ENCODE data around the gene CHRNB2. TPM values are rescaled to one million over a fixed set of nuclear protein-coding genes. Genes with fewer than 3 reads are reported as not detected.

The CHRNB2 gene
- total RNA-seq, 2 donors from 2014 or later, result 0.24 TPM; not detected in 1

DNA sequence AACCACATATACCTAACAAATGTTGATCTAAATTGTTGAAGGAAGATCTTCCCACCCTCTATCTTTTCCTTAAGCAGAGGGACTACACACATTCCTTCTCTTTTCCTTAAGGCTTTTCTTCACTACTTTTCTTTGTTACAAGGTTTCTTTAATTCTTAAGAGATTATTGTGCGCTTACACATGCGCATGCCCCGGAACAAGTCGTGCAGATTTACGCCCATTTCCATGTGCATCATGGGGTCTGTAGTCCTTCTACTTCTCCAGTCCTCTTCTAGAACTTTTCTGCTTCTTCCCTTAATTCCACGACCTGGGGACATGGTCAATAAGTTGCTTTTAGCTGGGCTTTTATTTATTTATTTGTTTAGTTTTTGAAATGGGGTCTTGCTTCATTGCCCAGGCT lies 1.7 kb upstream of the CHRNB2 start:
- no peak for DNase-seq (ENCODE audit: low spot score)
- Histone ChIP-seq H3K27me3 (no peaks in the 10 kb centered on the region), H3K4me1 (peaks cover 0 to 12% of the 10 kb centered on the region in 2 donors), H3K36me3 (no peaks in the 10 kb centered on the region), H3K9me3 (no peaks in the 10 kb centered on the region), H3K27ac (no peak overlapping the region), H3K4me3 (no peak overlapping the region)
- no peak for TF ChIP-seq CTCF (IDR thresholded peaks at IDR 0.05)

DNA sequence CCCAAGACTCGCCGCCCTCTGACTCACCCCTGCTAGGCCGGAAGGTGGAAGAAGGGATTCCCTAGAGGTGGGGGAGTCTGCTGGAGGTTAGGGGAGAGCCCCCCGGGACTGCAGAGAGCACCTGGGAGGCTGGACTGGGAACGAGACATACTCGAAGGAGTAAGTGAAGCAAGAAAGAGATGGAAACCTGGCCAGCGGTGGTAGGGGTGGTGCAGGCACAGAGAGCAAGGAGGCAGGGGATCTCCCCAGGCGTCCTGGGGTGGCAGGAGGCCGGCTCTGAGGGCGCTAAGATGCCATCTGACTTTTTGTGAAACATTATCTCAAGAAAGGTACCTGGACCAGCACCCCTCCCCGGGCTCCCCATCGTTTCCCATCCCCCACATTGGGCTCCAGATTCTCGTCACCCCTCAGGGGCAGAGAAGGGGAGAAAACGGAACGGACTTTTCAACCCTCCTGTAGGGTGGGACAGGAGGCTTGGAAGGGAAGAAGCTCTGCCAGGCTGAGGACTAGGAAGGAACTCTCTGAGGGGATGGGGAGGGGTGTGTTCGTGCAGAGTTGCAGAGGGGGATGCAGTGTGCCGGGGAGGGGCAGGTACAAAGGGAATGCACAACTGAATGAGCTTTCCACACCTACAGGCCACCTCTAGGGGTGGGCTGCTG lies 708 bp downstream of the CHRNB2 start:
- H3K4me1 ChIP-seq, result peaks cover 0 to 12% of the 10 kb centered on the region in 2 donors
- no peaks in the 10 kb centered on the region for H3K36me3 ChIP-seq
- H3K27ac ChIP-seq, result no peak overlapping the region
- H3K9me3 ChIP-seq, result no peaks in the 10 kb centered on the region
- H3K4me3 ChIP-seq, result peak overlapping the region in 1 of 2 donors; percentile 25
- no peak for DNase-seq (ENCODE audit: low spot score)
- TF ChIP-seq CTCF (IDR thresholded peaks at IDR 0.05), result no peak
- no peaks in the 10 kb centered on the region for H3K27me3 ChIP-seq

DNA sequence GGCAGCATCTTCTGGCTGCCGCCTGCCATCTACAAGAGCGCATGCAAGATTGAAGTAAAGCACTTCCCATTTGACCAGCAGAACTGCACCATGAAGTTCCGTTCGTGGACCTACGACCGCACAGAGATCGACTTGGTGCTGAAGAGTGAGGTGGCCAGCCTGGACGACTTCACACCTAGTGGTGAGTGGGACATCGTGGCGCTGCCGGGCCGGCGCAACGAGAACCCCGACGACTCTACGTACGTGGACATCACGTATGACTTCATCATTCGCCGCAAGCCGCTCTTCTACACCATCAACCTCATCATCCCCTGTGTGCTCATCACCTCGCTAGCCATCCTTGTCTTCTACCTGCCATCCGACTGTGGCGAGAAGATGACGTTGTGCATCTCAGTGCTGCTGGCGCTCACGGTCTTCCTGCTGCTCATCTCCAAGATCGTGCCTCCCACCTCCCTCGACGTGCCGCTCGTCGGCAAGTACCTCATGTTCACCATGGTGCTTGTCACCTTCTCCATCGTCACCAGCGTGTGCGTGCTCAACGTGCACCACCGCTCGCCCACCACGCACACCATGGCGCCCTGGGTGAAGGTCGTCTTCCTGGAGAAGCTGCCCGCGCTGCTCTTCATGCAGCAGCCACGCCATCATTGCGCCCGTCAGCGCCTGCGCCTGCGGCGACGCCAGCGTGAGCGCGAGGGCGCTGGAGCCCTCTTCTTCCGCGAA lies 3.8 kb downstream of the CHRNB2 start:
- no peak overlapping the region for H3K4me3 ChIP-seq
- H3K27ac ChIP-seq, result no peak overlapping the region
- no peak for TF ChIP-seq CTCF (IDR thresholded peaks at IDR 0.05)
- H3K36me3 ChIP-seq, result no peaks in the 10 kb centered on the region
- no peak for DNase-seq (ENCODE audit: low spot score)
- peaks cover 0 to 12% of the 10 kb centered on the region in 2 donors for H3K4me1 ChIP-seq
- no peaks in the 10 kb centered on the region for H3K27me3 ChIP-seq
- H3K9me3 ChIP-seq, result no peaks in the 10 kb centered on the region

DNA sequence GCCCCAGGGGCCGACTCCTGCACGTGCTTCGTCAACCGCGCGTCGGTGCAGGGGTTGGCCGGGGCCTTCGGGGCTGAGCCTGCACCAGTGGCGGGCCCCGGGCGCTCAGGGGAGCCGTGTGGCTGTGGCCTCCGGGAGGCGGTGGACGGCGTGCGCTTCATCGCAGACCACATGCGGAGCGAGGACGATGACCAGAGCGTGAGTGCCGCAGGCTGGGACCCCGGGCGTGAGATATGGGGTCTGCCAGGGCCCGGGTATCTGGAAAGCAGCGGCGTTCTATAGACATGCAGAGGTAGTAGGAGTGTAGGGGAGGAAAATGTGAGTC lies 4.3 kb downstream of the CHRNB2 start:
- no peaks in the 10 kb centered on the region for H3K9me3 ChIP-seq
- H3K4me3 ChIP-seq, result no peak overlapping the region
- H3K4me1 ChIP-seq, result peaks cover 0 to 12% of the 10 kb centered on the region in 2 donors
- H3K27me3 ChIP-seq, result no peaks in the 10 kb centered on the region
- no peak overlapping the region for H3K27ac ChIP-seq
- no peaks in the 10 kb centered on the region for H3K36me3 ChIP-seq
- no peak for TF ChIP-seq CTCF (IDR thresholded peaks at IDR 0.05)
- DNase-seq (ENCODE audit: low spot score), result no peak

GRCh38 chr1:154572468-154573167 lies 5.0 kb downstream of the CHRNB2 start:
- no peak overlapping the region for H3K4me3 ChIP-seq
- H3K4me1 ChIP-seq, result peaks cover 0 to 16% of the 10 kb centered on the region in 2 donors
- H3K9me3 ChIP-seq, result no peaks in the 10 kb centered on the region
- no peaks in the 10 kb centered on the region for H3K27me3 ChIP-seq
- no peaks in the 10 kb centered on the region for H3K36me3 ChIP-seq
- H3K27ac ChIP-seq, result no peak overlapping the region
- no peak for DNase-seq (ENCODE audit: low spot score)
- TF ChIP-seq CTCF (IDR thresholded peaks at IDR 0.05), result no peak

Data from right atrium auricular region (tissue), 2 donors.